HEK293 (cell line): ENCODE results near the gene PLD6.

Source experiments
- CTCF ChIA-PET: fragments of 350-600 bp; formaldehyde crosslinking; extraction: SDS; loops from one replicate; lab custom pipeline; 2021; ENCODE audit warnings: antibody characterized with exemption; lab: Yijun Ruan, JAX
- POLR2A ChIA-PET: fragments of 300-600 bp; formaldehyde crosslinking; extraction: SDS; loops from one replicate; lab custom pipeline; 2020; ENCODE audit warnings: antibody characterized with exemption, inconsistent platforms; lab: Yijun Ruan, JAX
- H3K27ac ChIP-seq: fragments of 200-500 bp; sonication (Bioruptor generic); 2 replicates; pipeline ENCODE4 v1.5.1; 2014; ENCODE audit warnings: low read depth, low read length, control low read depth, inconsistent platforms; ENCODE audit errors: extremely low read depth
- H3K36me3 ChIP-seq, 2 experiments: fragments of 200-500 bp in 1 of 2; sonication (Bioruptor generic) in 1 of 2; 1 replicate in 1 of 2; 2 replicates in 1 of 2; pipeline ENCODE4 v1.5.1; 2014 to 2017; ENCODE audit warnings: inconsistent platforms in 2 of 2, low read length in 2 of 2; ENCODE audit not compliant: control insufficient read depth in 2 of 2, insufficient read depth in 1 of 2
- H3K4me1 ChIP-seq: fragments of 200-500 bp; sonication (Bioruptor generic); 2 replicates; pipeline ENCODE4 v1.5.1; 2014; ENCODE audit warnings: mild to moderate bottlenecking, low read length, inconsistent platforms; ENCODE audit not compliant: control insufficient read depth, insufficient read depth
- H3K4me3 ChIP-seq: 2 replicates; pipeline ENCODE4 v1.5.1; 2011; ENCODE audit warnings: low read depth, mild to moderate bottlenecking, control low read depth, low read length, moderate library complexity
- H3K9me3 ChIP-seq: fragments of 200-500 bp; sonication (Bioruptor generic); 2 replicates; pipeline ENCODE4 v1.5.1; 2014; ENCODE audit warnings: low read depth, low read length, inconsistent platforms; ENCODE audit not compliant: control insufficient read depth, insufficient read depth
- BCL11A ChIP-seq: fragments of 450-650 bp; formaldehyde crosslinking; IDR thresholded peaks from 2 replicates; pipeline ENCODE4 v1.5.1; 2016; ENCODE audit warnings: low read depth, missing biosample characterization, missing genetic modification characterization
- KLF16 ChIP-seq: fragments of 450-650 bp; formaldehyde crosslinking; IDR thresholded peaks from 2 replicates; pipeline ENCODE4 v1.5.1; 2017; ENCODE audit warnings: missing biosample characterization, missing genetic modification characterization
- MZF1 ChIP-seq: fragments of 450-650 bp; formaldehyde crosslinking; IDR thresholded peaks from 2 replicates; pipeline ENCODE4 v1.5.1; 2017; ENCODE audit warnings: missing biosample characterization, missing genetic modification characterization, borderline replicate concordance
- PRDM1 ChIP-seq: fragments of 450-650 bp; formaldehyde crosslinking; IDR thresholded peaks from 2 replicates; pipeline ENCODE4; 2016; ENCODE audit warnings: missing biosample characterization, missing genetic modification characterization
- RBAK ChIP-seq: fragments of 450-650 bp; formaldehyde crosslinking; IDR thresholded peaks from 2 replicates; pipeline ENCODE4 v1.5.1; 2016; ENCODE audit warnings: missing biosample characterization, missing genetic modification characterization
- REPIN1 ChIP-seq: fragments of 450-650 bp; formaldehyde crosslinking; IDR thresholded peaks from 2 replicates; pipeline ENCODE4 v1.5.1; 2017; ENCODE audit warnings: missing biosample characterization, missing genetic modification characterization, low read depth
- SCRT2 ChIP-seq: fragments of 450-650 bp; formaldehyde crosslinking; IDR thresholded peaks from 2 replicates; pipeline ENCODE4 v1.5.1; 2016; ENCODE audit warnings: missing biosample characterization, missing genetic modification characterization
- TCF7L2 ChIP-seq: IDR thresholded peaks from 2 replicates; pipeline ENCODE4 v1.6.1; 2011; ENCODE audit warnings: low read depth, mild to moderate bottlenecking, inconsistent platforms, low read length, moderate library complexity, borderline replicate concordance
- ZBTB7A ChIP-seq: fragments of 450-650 bp; formaldehyde crosslinking; IDR thresholded peaks from 2 replicates; pipeline ENCODE4 v1.5.1; 2016; ENCODE audit warnings: low read depth, missing biosample characterization, missing genetic modification characterization
- ZIC2 ChIP-seq: fragments of 450-650 bp; formaldehyde crosslinking; IDR thresholded peaks from 2 replicates; pipeline ENCODE4 v1.5.1; 2016; ENCODE audit warnings: missing biosample characterization, missing genetic modification characterization
- ZNF121 ChIP-seq: fragments of 450-650 bp; formaldehyde crosslinking; IDR thresholded peaks from 2 replicates; pipeline ENCODE4 v1.5.1; 2016; ENCODE audit warnings: missing biosample characterization, missing genetic modification characterization
- ZNF157 ChIP-seq: fragments of 450-650 bp; formaldehyde crosslinking; IDR thresholded peaks from 2 replicates; pipeline ENCODE4 v1.5.1; 2016; ENCODE audit warnings: missing biosample characterization, missing genetic modification characterization
- ZNF16 ChIP-seq: fragments of 450-650 bp; formaldehyde crosslinking; IDR thresholded peaks from 2 replicates; pipeline ENCODE4 v1.5.1; 2016; ENCODE audit warnings: low read depth, missing biosample characterization, missing genetic modification characterization
- ZNF202 ChIP-seq: fragments of 450-650 bp; formaldehyde crosslinking; IDR thresholded peaks from 2 replicates; pipeline ENCODE4 v1.5.1; 2016; ENCODE audit warnings: missing biosample characterization, missing genetic modification characterization, borderline replicate concordance
- ZNF214 ChIP-seq: fragments of 450-650 bp; formaldehyde crosslinking; IDR thresholded peaks from 2 replicates; pipeline ENCODE4 v1.5.1; 2017; ENCODE audit warnings: missing biosample characterization, mild to moderate bottlenecking, missing genetic modification characterization, borderline replicate concordance
- ZNF221 ChIP-seq: fragments of 450-650 bp; formaldehyde crosslinking; IDR thresholded peaks from 2 replicates; pipeline ENCODE4 v1.5.1; 2017; ENCODE audit warnings: missing biosample characterization, missing genetic modification characterization, borderline replicate concordance
- ZNF416 ChIP-seq: fragments of 450-650 bp; formaldehyde crosslinking; IDR thresholded peaks from 2 replicates; pipeline ENCODE4 v1.5.1; 2016; ENCODE audit warnings: missing biosample characterization, missing genetic modification characterization
- ZNF423 ChIP-seq: fragments of 450-650 bp; formaldehyde crosslinking; IDR thresholded peaks from 2 replicates; pipeline ENCODE4 v1.5.1; 2016; ENCODE audit warnings: missing biosample characterization, missing genetic modification characterization
- ZNF433 ChIP-seq: fragments of 450-650 bp; formaldehyde crosslinking; IDR thresholded peaks from 2 replicates; pipeline ENCODE4 v1.5.1; 2016; ENCODE audit warnings: missing biosample characterization, missing genetic modification characterization, low read depth
- ZNF501 ChIP-seq: fragments of 450-650 bp; formaldehyde crosslinking; IDR thresholded peaks from 2 replicates; pipeline ENCODE4 v1.5.1; 2016; ENCODE audit warnings: missing biosample characterization, missing genetic modification characterization
- ZNF600 ChIP-seq: fragments of 450-650 bp; formaldehyde crosslinking; IDR thresholded peaks from 2 replicates; pipeline ENCODE4 v1.5.1; 2016; ENCODE audit warnings: missing biosample characterization, missing genetic modification characterization
- ZNF843 ChIP-seq: fragments of 450-650 bp; formaldehyde crosslinking; IDR thresholded peaks from 2 replicates; pipeline ENCODE4 v1.5.1; 2016; ENCODE audit warnings: missing biosample characterization, missing genetic modification characterization
- ZSCAN23 ChIP-seq: fragments of 450-650 bp; formaldehyde crosslinking; IDR thresholded peaks from 2 replicates; pipeline ENCODE4 v1.5.1; 2016; ENCODE audit warnings: missing biosample characterization, missing genetic modification characterization
- ZSCAN30 ChIP-seq: fragments of 450-650 bp; IDR thresholded peaks from 2 replicates; pipeline ENCODE4 v1.5.1; 2018; ENCODE audit warnings: missing biosample characterization, mild to moderate bottlenecking, missing genetic modification characterization, moderate library complexity
- TF ChIP-seq, protein P1 (sequence below): fragments of 450-650 bp; formaldehyde crosslinking; IDR thresholded peaks from 2 replicates; pipeline ENCODE4 v1.5.1; 2016; ENCODE audit warnings: missing biosample characterization, missing genetic modification characterization
- TF ChIP-seq, protein P2 (sequence below): fragments of 450-650 bp; formaldehyde crosslinking; IDR thresholded peaks from 2 replicates; pipeline ENCODE4 v1.5.1; 2016; ENCODE audit warnings: missing biosample characterization, missing genetic modification characterization
- TF ChIP-seq, protein P3 (sequence below): fragments of 450-650 bp; formaldehyde crosslinking; IDR thresholded peaks from 2 replicates; pipeline ENCODE4 v1.5.1; 2016; ENCODE audit warnings: missing biosample characterization, missing genetic modification characterization, low read depth
- TF ChIP-seq, protein P4 (sequence below): fragments of 450-650 bp; formaldehyde crosslinking; IDR thresholded peaks from 2 replicates; pipeline ENCODE4 v1.5.1; 2016; ENCODE audit warnings: missing biosample characterization, missing genetic modification characterization, borderline replicate concordance

The PLD6 gene

DNA sequence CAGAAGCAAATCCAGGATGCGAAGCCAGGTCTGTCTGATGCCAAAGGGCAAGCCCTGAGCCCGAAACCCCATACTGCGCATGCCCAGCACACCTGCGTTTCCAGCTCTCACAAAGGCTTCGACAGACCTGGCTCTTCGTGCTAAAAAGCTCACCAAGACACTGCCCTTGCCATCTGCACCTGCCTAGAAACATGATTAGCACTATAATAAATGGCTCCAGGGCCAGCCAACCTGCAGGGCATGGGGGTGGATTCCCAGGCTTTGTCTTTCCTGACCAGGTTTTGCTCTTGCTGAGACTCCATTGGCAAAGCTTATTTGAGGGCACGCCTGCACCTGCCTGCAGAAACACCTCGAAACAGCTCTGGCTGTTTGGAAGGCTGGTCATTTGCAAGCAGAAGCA is 14.4 kb upstream of the PLD6 start:
- H3K4me1 ChIP-seq: no peaks in the 10 kb centered on the region
- ChIA-PET POLR2A (no interaction called here), CTCF (interaction anchor here (0.8 kb wide), 1 partner anchor 79 kb away, joined by 5 read pairs; no protein-coding TSS in a partner anchor)
- no peak overlapping the region for H3K27ac ChIP-seq
- H3K36me3 ChIP-seq: peaks cover 27 to 100% of the 10 kb centered on the region in 2 experiments; a peak in 2 of 3 replicates
- no peak overlapping the region for H3K4me3 ChIP-seq
- H3K9me3 ChIP-seq: no peaks in the 10 kb centered on the region
- TF ChIP-seq MZF1 (no peak), ZSCAN23 (no peak), REPIN1 (tag by site-specific recombination) (no peak), ZBTB7A (tag by site-specific recombination) (no peak), RBAK (tag by site-specific recombination) (no peak), PRDM1 (tag by site-specific recombination) (no peak), ZNF16 (no peak), ZNF214 (no peak), ZNF433 (no peak), ZNF157 (tag by site-specific recombination) (no peak), ZSCAN30 (tag by site-specific recombination) (no peak)
- TF ChIP-seq, protein P1, sequence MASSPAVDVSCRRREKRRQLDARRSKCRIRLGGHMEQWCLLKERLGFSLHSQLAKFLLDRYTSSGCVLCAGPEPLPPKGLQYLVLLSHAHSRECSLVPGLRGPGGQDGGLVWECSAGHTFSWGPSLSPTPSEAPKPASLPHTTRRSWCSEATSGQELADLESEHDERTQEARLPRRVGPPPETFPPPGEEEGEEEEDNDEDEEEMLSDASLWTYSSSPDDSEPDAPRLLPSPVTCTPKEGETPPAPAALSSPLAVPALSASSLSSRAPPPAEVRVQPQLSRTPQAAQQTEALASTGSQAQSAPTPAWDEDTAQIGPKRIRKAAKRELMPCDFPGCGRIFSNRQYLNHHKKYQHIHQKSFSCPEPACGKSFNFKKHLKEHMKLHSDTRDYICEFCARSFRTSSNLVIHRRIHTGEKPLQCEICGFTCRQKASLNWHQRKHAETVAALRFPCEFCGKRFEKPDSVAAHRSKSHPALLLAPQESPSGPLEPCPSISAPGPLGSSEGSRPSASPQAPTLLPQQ (tag by site-specific recombination): no peak

DNA sequence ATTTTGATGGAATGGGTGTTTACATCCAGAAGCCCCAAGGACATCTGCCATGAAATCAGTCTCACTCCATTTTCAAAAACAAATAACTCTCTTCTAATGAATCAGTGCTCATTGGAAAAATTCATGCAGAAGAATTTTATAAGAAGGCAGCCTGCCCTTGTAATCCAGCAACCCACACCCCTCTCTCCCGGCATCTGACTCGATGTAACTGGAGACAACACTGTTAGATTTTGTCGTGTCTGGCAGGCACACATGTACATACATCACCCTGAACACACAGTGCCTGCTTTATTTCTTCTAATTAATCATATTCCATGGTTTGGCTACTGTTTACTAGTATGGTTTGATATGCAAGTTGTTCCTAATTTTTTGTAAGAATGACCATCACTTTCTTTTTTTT is 11.9 kb upstream of the PLD6 start:
- Histone ChIP-seq H3K4me1 (no peaks in the 10 kb centered on the region), H3K9me3 (no peaks in the 10 kb centered on the region), H3K27ac (no peak overlapping the region), H3K36me3 (peaks cover 20 to 96% of the 10 kb centered on the region in 2 experiments), H3K4me3 (no peak overlapping the region)
- ChIA-PET POLR2A (no interaction called here), CTCF (no interaction called here)
- TF ChIP-seq TCF7L2 (no peak), KLF16 (tag by site-specific recombination) (no peak), ZNF121 (tag by site-specific recombination) (no peak), ZNF843 (tag by site-specific recombination) (no peak), ZNF221 (tag by site-specific recombination) (no peak), ZSCAN23 (no peak), ZNF202 (tag by site-specific recombination) (no peak), ZNF416 (no peak), ZNF423 (no peak), SCRT2 (tag by site-specific recombination) (no peak), BCL11A (tag by site-specific recombination) (no peak), ZNF600 (tag by site-specific recombination) (no peak), ZIC2 (no peak), ZNF501 (no peak)
- TF ChIP-seq, protein P2, sequence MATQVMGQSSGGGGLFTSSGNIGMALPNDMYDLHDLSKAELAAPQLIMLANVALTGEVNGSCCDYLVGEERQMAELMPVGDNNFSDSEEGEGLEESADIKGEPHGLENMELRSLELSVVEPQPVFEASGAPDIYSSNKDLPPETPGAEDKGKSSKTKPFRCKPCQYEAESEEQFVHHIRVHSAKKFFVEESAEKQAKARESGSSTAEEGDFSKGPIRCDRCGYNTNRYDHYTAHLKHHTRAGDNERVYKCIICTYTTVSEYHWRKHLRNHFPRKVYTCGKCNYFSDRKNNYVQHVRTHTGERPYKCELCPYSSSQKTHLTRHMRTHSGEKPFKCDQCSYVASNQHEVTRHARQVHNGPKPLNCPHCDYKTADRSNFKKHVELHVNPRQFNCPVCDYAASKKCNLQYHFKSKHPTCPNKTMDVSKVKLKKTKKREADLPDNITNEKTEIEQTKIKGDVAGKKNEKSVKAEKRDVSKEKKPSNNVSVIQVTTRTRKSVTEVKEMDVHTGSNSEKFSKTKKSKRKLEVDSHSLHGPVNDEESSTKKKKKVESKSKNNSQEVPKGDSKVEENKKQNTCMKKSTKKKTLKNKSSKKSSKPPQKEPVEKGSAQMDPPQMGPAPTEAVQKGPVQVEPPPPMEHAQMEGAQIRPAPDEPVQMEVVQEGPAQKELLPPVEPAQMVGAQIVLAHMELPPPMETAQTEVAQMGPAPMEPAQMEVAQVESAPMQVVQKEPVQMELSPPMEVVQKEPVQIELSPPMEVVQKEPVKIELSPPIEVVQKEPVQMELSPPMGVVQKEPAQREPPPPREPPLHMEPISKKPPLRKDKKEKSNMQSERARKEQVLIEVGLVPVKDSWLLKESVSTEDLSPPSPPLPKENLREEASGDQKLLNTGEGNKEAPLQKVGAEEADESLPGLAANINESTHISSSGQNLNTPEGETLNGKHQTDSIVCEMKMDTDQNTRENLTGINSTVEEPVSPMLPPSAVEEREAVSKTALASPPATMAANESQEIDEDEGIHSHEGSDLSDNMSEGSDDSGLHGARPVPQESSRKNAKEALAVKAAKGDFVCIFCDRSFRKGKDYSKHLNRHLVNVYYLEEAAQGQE (tag by site-specific recombination): no peak
- TF ChIP-seq, protein P3, sequence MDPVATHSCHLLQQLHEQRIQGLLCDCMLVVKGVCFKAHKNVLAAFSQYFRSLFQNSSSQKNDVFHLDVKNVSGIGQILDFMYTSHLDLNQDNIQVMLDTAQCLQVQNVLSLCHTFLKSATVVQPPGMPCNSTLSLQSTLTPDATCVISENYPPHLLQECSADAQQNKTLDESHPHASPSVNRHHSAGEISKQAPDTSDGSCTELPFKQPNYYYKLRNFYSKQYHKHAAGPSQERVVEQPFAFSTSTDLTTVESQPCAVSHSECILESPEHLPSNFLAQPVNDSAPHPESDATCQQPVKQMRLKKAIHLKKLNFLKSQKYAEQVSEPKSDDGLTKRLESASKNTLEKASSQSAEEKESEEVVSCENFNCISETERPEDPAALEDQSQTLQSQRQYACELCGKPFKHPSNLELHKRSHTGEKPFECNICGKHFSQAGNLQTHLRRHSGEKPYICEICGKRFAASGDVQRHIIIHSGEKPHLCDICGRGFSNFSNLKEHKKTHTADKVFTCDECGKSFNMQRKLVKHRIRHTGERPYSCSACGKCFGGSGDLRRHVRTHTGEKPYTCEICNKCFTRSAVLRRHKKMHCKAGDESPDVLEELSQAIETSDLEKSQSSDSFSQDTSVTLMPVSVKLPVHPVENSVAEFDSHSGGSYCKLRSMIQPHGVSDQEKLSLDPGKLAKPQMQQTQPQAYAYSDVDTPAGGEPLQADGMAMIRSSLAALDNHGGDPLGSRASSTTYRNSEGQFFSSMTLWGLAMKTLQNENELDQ: no peak
- TF ChIP-seq, protein P4, sequence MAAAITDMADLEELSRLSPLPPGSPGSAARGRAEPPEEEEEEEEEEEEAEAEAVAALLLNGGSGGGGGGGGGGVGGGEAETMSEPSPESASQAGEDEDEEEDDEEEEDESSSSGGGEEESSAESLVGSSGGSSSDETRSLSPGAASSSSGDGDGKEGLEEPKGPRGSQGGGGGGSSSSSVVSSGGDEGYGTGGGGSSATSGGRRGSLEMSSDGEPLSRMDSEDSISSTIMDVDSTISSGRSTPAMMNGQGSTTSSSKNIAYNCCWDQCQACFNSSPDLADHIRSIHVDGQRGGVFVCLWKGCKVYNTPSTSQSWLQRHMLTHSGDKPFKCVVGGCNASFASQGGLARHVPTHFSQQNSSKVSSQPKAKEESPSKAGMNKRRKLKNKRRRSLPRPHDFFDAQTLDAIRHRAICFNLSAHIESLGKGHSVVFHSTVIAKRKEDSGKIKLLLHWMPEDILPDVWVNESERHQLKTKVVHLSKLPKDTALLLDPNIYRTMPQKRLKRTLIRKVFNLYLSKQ (tag by site-specific recombination): no peak
